ENCODE data around the gene CAPZB.
"Not testable (repeated sequence)": the region's sequence is repeated elsewhere in the genome, so short reads cannot be mapped to it uniquely, and the experiment has no call there.

The CAPZB gene

GRCh38 chr1:19307794-19308508 is 177.4 kb downstream of the CAPZB start:
- DNase-seq, result no peak

- DNase-seq, result no peak
These were observed 178.4 kb downstream of the CAPZB start for GRCh38 chr1:19306941-19307340.

DNA sequence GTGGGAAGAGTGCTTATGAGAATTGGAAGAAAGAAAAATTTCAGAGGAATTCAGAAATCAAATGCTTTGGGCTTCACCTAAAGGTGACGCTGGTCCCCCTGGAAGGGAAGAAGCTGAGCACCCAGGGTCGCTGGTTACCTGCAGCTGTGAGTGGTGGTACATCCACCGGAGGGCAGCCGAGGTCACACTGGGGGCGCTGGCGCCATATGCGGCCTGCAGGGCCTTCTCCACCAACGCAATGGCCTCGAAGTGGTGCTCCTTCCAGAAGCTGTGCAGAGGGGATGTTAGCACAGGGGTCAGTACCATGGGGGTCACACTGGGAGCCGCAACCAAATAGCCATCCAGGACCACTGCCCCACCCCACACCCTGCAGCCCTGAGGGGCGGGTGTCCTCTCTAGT is 179.5 kb downstream of the CAPZB start:
- no peak for DNase-seq

DNA sequence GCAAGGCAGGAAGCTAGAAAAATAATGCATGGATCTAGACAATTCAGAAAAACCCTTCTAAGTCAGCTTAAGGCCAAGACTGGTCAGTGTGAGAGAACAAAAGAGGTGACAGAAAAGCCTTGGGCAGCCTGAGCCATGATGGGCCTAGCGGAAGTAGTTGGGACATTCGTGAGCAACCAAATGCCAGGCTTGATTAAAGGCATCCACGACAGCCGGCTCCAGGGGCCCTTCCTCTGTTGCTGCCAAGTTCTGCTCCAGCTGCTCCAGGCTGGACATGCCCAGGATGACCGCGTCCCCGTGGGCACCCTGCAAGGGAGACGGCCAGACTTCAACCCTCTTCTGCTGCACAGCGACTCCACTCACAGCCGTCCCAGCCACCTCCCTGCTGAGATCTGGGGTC is 181.3 kb downstream of the CAPZB start:
- DNase-seq, result not testable (repeated sequence)

DNA sequence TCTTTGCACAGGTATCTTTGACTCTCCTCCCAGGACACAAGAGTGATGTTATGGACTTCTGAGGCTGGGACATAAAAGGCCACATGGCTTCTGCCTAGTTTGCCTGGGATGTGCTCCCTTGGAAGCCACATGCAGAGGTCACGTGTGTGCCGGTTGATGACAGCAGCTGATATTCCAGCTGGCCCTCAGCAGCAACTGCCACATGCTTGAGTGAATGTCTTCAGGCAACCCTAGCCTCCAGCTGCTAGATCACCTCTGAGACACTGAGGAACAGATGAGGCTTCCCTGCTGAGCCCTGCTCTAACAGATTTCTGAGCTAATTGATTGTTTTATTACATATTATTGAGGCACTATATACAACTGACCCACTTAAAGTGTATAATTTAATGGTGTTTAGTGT is 185.1 kb downstream of the CAPZB start:
- peak; percentile 55 for DNase-seq

- no peak for DNase-seq
These were observed 190.7 kb downstream of the CAPZB start for GRCh38 chr1:19294638-19295037.

- DNase-seq, result no peak
These were observed 196.1 kb downstream of the CAPZB start for GRCh38 chr1:19289244-19289643.
